ENCODE results near the gene PTPRG. TPM values are rescaled to one million over a fixed set of nuclear protein-coding genes. Genes with fewer than 3 reads are reported as not detected.

Gene PTPRG
- total RNA-seq, 1 donor from 2014 or later: 80.7 TPM

DNA sequence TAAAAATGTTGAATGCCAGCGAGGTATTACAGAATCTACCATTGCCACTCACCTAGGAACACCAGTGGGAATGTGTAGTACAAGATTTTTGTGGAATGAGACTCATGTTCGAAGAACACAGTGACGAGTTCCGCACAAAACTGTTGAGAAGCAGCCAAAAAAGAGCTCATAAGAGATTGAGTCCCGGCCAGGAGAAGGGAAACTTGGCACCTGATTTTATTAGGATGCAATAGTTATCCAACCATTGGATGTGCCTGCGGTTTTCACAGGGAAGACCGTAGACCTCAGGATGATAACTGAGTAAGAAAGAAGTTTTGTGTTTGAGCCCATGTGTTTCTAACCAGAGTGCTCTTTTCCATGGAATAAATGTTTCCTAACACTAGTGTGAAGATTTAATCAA, 88.9 kb downstream of the PTPRG start:
- DNase-seq (ENCODE audit: low spot score): no peak
- H3K4me3 Mint-ChIP-seq (ENCODE audit: unreplicated experiment): no peak overlapping the region
- no peaks in the 10 kb centered on the region for H3K36me3 Mint-ChIP-seq (ENCODE audit: low read depth, unreplicated experiment)
- no peak overlapping the region for H3K27ac Mint-ChIP-seq (ENCODE audit: unreplicated experiment)
- no peaks in the 10 kb centered on the region for H3K9me3 Mint-ChIP-seq (ENCODE audit: unreplicated experiment)
- peaks cover 11% of the 10 kb centered on the region for H3K4me1 Mint-ChIP-seq (ENCODE audit: unreplicated experiment)
- TF ChIP-seq, protein P1, sequence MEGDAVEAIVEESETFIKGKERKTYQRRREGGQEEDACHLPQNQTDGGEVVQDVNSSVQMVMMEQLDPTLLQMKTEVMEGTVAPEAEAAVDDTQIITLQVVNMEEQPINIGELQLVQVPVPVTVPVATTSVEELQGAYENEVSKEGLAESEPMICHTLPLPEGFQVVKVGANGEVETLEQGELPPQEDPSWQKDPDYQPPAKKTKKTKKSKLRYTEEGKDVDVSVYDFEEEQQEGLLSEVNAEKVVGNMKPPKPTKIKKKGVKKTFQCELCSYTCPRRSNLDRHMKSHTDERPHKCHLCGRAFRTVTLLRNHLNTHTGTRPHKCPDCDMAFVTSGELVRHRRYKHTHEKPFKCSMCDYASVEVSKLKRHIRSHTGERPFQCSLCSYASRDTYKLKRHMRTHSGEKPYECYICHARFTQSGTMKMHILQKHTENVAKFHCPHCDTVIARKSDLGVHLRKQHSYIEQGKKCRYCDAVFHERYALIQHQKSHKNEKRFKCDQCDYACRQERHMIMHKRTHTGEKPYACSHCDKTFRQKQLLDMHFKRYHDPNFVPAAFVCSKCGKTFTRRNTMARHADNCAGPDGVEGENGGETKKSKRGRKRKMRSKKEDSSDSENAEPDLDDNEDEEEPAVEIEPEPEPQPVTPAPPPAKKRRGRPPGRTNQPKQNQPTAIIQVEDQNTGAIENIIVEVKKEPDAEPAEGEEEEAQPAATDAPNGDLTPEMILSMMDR (IDR thresholded peaks at IDR 0.05; ENCODE audit: unreplicated experiment): no peak
- H3K27me3 Mint-ChIP-seq (ENCODE audit: unreplicated experiment): no peaks in the 10 kb centered on the region

DNA sequence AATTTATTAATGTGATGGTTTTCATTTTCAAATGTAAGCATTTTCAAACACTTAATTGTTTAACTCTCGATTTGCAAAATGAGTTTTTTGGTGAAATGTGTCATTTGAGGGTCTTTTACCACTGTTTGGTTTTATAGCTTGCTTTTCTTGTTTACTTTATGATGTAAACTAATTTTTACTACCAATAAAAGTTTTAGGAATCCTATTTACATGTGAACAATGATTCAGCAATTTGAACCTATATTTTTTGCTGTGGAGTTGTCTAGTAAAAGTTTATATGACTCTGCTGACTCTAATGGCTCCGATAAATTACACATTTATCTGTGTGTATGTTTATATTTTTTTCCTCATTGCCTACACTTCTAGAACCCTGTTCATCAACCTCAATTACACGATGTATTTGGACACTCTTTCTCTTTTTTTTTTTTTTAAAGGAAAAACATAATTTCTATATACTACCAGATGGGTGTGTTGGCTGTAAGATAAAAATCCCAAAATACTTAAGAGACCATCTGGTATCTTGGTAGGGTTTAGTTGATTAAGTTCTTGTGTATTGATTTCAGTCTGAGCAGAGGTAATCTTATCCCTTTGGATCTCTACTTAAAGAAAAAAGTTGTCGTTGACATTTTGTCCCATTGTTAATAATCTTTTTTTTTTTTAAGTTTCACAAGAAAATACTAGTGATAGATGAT, 89.5 kb downstream of the PTPRG start:
- no peak overlapping the region for H3K27ac Mint-ChIP-seq (ENCODE audit: unreplicated experiment)
- H3K4me1 Mint-ChIP-seq (ENCODE audit: unreplicated experiment): peaks cover 12% of the 10 kb centered on the region
- TF ChIP-seq, protein P1 (IDR thresholded peaks at IDR 0.05; ENCODE audit: unreplicated experiment): no peak
- H3K4me3 Mint-ChIP-seq (ENCODE audit: unreplicated experiment): no peak overlapping the region
- no peak for DNase-seq (ENCODE audit: low spot score)
- no peaks in the 10 kb centered on the region for H3K27me3 Mint-ChIP-seq (ENCODE audit: unreplicated experiment)
- H3K36me3 Mint-ChIP-seq (ENCODE audit: low read depth, unreplicated experiment): no peaks in the 10 kb centered on the region
- H3K9me3 Mint-ChIP-seq (ENCODE audit: unreplicated experiment): no peaks in the 10 kb centered on the region

DNA sequence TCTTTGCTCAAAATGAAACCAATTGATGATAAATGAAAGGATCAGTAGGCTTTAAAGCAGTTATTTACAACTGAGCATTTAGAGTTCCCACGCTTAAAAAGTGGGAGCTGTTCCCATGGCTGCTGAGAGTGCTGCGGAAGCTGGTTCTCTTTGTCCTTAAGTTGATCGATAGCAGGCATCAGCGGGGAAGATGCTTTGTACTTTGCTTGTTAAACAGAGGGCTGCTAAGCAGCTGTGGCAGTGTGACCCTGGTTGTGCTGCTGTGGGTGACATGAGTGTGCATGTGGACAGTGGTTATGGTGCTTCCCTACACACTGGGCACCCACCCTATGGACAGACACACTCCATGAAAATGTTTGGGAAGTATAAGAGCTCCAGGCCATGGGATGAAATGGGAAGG, 96.3 kb downstream of the PTPRG start:
- Mint-ChIP-seq H3K27ac (ENCODE audit: unreplicated experiment) (no peak overlapping the region), H3K4me3 (ENCODE audit: unreplicated experiment) (no peak overlapping the region), H3K36me3 (ENCODE audit: low read depth, unreplicated experiment) (no peaks in the 10 kb centered on the region), H3K9me3 (ENCODE audit: unreplicated experiment) (no peaks in the 10 kb centered on the region), H3K27me3 (ENCODE audit: unreplicated experiment) (peaks cover 3% of the 10 kb centered on the region), H3K4me1 (ENCODE audit: unreplicated experiment) (peaks cover 3% of the 10 kb centered on the region)
- TF ChIP-seq, protein P1 (IDR thresholded peaks at IDR 0.05; ENCODE audit: unreplicated experiment): no peak
- DNase-seq (ENCODE audit: low spot score): no peak

DNA sequence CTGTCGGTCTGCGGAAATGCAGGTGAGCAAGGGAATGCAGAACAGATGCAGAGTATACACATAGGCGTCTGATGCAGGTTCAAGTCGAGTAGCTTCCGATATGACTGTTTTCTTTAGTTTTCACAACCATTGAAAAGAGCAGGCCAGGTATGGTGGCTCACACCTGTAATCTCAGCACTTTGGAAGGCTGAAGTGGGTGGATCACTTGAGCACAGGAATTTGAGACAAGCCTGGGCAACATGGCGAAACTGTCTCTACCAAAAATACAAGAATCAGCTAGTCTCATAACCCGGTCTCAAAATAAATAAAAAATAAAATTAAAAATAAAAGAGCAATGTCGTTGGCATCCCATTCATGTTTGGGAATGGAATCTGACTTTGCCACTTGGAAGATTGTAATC, 101.5 kb downstream of the PTPRG start:
- TF ChIP-seq, protein P1 (IDR thresholded peaks at IDR 0.05; ENCODE audit: unreplicated experiment): no peak

DNA sequence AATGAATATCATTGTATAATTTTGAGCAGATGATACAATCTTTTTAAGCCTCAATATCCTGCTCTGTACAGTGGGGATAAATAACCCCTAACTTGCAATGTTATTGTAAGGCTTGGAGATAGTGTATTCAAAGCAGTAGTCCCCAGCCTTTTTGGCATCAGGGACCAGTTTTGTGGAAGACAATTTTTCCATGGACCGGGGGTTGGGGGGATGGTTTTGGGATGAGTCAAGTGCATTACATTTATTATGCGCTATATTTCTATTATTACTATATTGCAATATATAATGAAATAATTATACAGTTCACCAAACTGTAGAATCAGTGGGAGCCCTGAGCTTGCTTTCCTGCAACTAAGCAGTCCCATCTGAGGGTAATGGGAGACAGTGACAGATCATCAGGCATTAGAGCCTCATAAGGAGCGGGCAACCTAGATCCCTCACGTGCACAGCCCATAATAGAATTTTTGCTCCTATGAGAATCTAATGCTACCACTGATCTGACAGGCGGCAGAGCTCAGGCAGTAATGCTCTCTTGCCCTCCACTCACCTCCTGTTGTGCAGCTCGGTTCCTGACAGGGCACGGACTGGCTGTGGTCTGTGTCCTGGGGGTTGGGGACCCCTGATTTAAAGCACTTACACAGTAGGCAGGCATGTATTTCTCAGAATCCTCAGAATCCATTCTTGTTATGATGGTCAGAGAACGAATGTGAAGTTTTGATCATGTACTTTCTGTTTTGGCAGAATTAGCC, 102.2 kb downstream of the PTPRG start:
- TF ChIP-seq, protein P1 (IDR thresholded peaks at IDR 0.05; ENCODE audit: unreplicated experiment): no peak
- Mint-ChIP-seq H3K27me3 (ENCODE audit: unreplicated experiment) (peaks cover 5% of the 10 kb centered on the region), H3K4me3 (ENCODE audit: unreplicated experiment) (no peak overlapping the region), H3K27ac (ENCODE audit: unreplicated experiment) (no peak overlapping the region), H3K4me1 (ENCODE audit: unreplicated experiment) (peaks cover 5% of the 10 kb centered on the region), H3K36me3 (ENCODE audit: low read depth, unreplicated experiment) (no peaks in the 10 kb centered on the region), H3K9me3 (ENCODE audit: unreplicated experiment) (no peaks in the 10 kb centered on the region)
- no peak for DNase-seq (ENCODE audit: low spot score)

More for the DNA sequence above, 101.5 kb downstream of the PTPRG start:
- H3K27ac Mint-ChIP-seq (ENCODE audit: unreplicated experiment): no peak overlapping the region
- H3K36me3 Mint-ChIP-seq (ENCODE audit: low read depth, unreplicated experiment): no peaks in the 10 kb centered on the region
- H3K4me1 Mint-ChIP-seq (ENCODE audit: unreplicated experiment): peaks cover 5% of the 10 kb centered on the region
- H3K4me3 Mint-ChIP-seq (ENCODE audit: unreplicated experiment): no peak overlapping the region
- no peaks in the 10 kb centered on the region for H3K9me3 Mint-ChIP-seq (ENCODE audit: unreplicated experiment)
- H3K27me3 Mint-ChIP-seq (ENCODE audit: unreplicated experiment): peaks cover 5% of the 10 kb centered on the region
- no peak for DNase-seq (ENCODE audit: low spot score)

All from endothelial cell (in vitro differentiated cells).